OCI-M1 (cell line): ENCODE data around the gene MLXIPL.
A peak's percentile ranks its signal among the peaks of the same experiment; 100 is the strongest.
"Not testable (repeated sequence)": the region's sequence is repeated elsewhere in the genome, so short reads cannot be mapped to it uniquely, and the experiment has no call there.

Experiments
- DNase-seq: peaks from one replicate; lab custom pipeline; 2025; lab: John Stamatoyannopoulos, UW

MLXIPL gene

GRCh38 chr7:73614937-73615336 is 9.4 kb downstream of the MLXIPL start:
- not testable (repeated sequence) for DNase-seq

GRCh38 chr7:73613954-73614735 is 10.2 kb downstream of the MLXIPL start:
- no peak for DNase-seq

GRCh38 chr7:73612598-73613269 is 11.6 kb downstream of the MLXIPL start:
- peak; percentile 91 for DNase-seq

DNA sequence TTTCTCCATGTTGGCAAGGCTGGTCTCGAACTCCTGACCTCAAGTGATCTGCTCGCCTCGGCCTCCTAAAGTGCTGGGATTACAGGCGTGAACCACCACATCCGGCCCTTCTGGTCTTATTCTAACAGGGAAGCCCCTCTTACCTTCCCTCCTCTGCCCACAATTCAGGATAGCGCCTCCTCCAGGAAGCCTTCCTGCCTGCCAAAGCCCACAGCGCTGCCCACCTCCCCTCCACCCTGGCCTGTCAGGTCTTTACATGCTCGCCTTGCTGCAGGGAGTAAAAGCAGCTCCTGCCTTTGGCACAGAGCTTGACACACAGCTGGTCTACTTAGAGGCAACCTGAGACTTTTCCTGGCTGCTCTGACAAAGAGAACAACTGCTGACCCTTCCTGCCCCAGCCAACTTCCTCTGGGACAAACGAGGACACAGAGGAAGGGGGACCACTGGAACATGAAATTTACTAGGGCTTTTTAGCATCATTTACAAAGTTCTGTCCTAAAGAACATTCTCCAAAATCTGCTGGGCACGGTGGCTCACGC is 13.2 kb downstream of the MLXIPL start:
- no peak for DNase-seq

- no peak for DNase-seq
These were observed 14.2 kb downstream of the MLXIPL start for GRCh38 chr7:73610105-73610504.

DNA sequence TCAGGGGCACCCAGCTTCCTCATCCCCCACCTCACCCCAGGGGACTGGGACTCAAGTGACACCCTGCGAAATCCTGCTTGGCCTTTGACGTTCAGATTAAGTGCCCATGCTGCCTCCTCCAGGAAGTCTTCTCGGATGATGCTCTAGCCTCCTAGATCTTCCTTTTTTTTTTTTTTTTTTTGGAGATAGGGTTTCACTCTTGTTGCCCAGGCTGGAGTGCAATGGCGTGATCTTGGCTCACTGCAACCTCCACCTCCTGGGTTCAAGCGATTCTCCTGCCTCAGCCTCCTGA is 16.7 kb downstream of the MLXIPL start:
- not testable (repeated sequence) for DNase-seq

DNA sequence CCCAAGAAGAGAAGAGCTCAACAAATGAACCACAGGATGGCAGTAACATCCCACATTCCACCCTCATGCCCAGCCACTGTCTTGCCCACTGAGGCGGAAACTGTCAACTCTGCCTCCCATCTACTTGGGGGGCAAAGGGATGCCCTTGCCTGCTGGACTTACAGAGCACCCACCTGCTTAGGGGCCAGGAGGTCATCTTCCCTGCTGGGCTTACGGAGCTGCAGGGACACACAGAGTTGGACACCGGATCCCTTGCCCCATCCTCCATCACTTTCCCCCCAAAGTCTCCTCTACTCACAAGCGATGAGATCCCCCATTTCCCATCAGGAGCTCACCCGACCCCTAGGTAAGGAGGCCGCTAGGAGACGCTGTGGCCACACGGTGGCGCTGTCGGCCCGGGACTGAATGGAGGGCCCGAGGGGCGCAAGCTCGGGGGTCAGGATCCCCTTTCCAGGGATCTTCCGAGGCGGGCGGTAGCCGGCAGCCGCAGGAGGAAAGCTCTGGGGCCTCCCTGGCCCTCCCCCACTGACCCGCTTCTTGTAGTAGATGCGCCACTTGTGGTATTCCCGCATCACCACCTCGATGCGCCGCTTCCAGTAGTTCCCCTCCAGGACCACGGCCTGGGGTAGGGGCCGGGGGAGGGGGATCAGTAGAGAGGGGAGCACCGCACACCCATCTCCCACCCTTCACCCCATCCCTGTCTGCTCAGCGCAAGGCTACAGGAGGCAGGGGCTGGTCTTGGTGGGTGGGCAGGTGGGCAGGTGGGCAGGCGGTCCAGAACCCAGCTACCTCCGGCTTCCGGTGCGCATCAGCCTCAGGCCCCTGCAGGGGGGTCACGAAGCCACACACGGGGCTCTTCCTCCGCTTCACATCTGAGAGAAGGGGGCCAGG is 17.3 kb downstream of the MLXIPL start:
- peak; percentile 81 for DNase-seq

DNA sequence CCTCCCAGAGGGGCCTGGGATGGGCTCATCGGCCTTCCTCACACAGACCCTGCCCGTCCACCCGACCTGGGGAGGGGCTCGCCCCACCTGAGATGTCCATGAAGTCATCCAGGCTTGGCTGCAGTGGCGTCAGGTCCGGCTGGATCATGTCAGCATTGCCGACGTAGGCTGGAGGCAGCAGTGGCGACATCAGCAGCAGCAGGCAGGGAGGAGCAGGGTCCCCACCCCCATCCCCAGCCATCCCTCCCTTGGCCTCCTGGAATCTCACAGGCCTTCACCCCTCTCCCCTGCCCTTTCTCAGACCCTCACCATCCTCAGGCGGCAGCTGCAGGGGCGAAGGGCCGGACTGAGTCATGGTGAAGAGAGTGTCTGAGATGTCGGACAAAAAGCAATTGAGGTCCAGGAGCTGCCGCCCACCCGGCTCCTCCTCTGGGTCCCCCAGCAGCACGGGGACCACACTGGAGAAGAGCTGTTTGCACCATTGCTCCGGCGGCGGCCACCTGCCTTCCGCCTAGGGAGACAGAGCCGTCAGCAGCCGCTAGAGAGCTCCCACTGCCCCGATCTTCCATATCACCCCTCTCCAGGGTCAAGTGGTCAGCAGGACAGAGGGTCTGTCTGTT is 18.6 kb downstream of the MLXIPL start:
- DNase-seq: no peak

DNA sequence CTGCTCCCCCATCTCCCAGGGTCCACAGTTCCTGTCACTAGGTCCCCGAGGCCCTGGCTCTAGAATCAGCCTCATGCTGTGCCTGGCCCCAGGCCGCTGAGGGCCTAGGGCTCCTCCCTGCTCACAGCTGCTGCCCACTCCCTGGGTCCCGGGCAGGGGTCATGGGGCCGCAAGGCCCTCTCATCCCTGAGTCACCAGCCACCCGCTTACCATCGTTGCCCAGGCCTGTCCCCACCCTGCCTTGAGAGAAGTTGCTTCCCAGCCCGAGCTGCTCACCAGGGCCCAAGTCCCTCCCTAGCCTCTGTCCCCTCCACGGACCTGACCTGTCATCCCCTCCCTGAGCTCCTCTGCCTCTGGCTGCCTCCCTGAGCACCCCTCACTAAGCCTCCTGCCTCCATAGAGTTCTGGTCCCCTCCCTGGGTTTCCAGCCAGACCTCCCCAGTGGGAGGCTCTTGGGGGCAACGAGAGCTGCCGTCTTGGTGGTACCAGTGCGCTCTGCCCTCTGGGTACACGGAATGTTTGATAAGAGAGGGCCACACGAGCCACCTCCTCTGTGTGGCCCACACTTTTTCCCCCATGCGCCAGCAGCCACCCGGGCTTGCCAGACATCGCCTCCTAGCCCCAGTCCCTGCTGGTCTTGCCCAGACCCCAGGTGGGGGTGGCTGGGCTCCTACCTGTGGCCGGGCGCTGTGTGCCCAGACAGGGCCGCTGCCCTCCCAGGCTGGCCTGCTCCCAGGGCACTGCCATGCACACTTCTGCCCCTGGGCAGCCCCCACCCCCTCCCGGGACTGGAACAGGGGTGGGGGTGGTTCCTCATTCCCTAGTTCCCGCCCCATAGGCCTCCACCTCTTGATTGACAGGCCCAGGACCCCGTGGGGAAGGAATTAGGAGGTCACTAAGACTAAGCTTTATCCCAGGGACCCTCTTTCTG is 21.3 kb downstream of the MLXIPL start:
- no peak for DNase-seq

GRCh38 chr7:73599916-73600315 is 24.4 kb downstream of the MLXIPL start:
- DNase-seq: no peak

DNA sequence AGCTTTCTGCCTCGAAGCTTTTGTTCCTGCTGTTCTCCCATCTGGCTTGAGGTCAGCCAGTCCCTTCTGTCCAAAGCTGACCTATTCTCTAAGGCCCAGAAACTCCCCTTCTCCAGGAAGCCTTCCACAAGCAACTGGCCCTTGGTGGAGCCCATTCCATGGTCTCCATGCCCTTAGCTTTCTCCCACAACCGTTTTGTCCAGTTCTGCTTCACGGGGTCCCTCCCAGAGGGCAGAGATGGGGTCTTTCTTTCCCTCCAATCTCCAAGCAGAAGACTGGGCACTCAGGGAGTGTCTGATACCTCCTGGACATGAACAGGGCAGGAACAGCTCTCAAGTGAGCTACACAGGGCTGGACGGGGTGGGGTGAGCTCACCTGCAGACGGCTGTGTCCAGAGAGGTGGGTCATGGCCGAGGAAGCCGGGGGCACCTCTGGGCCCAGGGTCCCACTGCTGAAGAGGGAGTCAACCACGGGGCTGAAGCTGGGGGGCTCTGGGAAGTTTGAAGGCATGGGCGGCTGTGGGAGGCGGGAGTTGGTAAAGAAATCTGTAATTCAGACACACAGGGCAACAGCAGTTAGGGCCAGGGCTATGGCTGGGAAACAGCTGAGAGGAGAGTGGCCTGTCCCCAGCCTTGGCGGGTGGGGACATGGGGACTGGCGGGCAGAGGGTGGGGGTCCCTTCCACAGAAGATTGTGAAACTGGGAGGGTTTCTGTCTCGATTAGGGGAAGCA is 25.0 kb downstream of the MLXIPL start:
- DNase-seq: no peak

DNA sequence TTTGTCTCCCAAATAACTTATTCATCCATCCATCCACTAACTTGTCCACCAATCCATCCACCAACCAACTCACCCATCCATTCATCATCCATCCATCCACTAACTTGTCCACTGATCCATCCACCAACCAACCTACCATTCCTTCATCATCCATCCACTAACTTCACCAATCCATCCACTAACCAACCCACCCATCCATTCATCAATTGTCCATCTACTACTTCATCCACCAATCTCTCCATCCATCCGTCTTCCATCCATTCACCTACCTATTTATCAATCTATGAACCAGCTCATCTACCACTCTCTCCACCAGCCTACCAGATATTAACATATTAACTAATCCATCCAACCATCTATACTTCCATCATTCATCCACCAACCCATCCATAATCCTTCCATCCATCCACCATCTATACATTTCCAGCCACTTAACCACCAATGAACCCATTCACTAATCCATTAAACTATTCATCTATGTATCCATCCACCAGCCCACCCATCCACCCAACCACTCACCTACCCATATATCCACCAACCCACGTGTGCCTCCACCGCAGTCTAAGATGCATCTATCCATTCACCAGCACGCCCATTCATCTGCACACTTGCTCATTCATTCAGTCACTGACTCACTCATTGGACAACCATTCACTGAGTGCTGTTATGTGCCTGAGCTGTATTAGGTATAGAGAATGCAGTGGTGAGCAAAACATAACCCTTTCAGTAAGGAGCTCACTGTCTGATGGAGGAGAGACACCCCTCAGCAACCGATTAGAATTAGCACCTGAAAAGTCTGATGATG is 26.1 kb downstream of the MLXIPL start:
- no peak for DNase-seq

DNA sequence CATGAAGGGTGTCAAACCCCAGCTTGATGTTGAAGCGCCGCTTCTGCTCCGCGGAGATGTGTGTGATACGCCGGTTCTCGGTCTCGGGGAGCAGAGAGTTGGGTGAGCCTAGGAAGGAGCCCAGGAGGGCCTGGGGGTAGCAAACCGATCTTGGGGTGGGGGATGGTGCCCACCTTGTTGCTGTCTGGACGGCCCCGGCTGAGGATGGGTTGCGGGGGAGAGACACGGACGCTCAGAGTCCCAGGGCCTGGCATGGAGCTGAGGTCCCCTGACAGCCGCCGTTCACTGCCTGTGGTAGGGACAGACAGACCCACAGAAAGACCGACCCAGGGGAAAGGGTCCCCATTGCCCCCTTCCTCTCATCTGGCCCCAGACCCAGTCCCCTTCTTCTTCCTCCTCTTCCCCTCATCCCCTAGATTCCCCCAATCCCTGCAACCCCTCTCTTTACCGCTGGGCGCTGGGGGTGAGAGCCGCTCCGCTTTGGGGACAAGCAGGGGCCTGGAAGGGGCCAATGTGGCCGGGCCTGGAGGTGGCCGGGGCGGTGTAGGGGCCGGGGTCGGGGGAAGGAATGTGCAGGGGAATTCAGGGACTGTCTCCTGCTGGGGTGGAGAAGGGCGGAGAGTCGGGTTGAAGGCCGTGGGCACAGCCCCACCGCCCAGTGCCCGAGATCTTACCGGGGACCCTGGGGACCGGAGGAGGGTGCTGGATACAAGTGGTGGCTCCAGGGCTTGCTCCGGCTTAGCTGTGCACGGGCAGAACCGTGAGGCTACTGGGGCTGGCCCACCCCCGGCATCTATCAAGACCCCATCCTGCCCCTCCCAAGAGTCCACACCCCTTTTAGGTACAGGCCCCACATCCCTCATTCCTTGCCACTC is 27.9 kb downstream of the MLXIPL start:
- no peak for DNase-seq

- no peak for DNase-seq
These were observed 29.0 kb downstream of the MLXIPL start for GRCh38 chr7:73595358-73595757.

DNA sequence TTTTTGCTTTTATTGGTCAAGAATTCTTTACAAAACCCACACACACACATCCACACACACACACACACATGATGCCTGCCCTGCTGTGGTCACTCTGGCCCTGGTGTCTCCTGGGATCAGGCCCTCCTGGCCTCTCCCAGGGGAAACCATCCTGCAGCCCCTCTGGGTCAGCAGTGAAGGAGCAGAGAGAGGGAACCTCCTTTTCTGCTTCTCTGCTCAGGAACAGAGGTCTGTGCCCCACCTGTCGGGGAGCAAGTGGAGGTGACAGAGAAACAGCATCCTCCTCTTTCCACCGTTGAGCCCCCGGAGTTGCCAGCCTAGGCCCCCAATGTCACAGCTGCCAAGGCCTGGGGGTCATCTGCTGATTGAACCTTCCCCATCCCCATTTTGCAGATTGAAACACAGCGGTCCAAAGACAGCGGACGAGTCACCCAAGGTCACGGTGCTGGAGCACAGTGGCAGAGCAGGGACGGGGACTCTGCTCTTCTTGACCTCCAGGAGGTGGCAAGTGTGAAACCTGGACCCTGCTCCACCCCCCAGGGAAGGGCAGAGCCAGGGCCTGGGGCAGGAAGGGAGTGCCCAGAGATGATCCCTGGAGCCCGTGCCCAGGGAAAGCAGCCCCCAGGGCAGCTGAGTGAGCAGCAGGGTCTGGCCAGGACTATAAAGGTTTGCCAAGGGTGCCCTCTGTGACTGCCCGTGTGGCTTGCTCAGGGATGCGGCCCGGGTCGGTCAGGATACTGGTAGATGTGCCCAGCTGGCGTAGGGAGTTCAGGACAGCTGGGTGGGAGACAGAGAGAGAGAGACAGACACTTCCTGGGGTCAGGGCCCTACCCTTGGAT is 30.9 kb downstream of the MLXIPL start:
- no peak for DNase-seq

- no peak for DNase-seq
These were observed 37.4 kb downstream of the MLXIPL start for GRCh38 chr7:73586911-73587310.

- no peak for DNase-seq
These were observed 39.1 kb downstream of the MLXIPL start for GRCh38 chr7:73585196-73585595.
